Measurements from ENCODE around the gene SDS.

Gene SDS

DNA sequence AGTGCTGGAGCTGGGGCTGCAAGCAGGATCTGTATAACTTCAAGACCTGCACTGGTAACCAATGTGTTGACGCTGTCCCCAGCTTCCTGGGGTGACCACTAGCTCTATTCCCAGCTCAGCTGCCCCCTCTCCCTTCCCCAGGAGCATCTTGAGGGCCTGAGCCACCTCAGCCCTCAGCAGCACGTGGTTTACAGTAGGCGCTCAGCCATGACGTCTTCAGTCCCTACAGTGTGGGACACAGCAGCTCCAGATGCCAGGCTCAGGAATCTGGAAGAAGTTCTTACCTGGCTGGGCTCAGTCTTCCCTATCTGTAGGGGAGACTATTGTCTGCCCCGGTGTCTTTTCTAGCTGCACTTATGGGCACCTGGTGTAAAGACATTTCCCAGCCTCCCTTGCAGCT, 8.6 kb downstream of the SDS start:
- DNase-seq (ENCODE audit: low read depth, low spot score), result no peak
- TF ChIP-seq, protein P1, sequence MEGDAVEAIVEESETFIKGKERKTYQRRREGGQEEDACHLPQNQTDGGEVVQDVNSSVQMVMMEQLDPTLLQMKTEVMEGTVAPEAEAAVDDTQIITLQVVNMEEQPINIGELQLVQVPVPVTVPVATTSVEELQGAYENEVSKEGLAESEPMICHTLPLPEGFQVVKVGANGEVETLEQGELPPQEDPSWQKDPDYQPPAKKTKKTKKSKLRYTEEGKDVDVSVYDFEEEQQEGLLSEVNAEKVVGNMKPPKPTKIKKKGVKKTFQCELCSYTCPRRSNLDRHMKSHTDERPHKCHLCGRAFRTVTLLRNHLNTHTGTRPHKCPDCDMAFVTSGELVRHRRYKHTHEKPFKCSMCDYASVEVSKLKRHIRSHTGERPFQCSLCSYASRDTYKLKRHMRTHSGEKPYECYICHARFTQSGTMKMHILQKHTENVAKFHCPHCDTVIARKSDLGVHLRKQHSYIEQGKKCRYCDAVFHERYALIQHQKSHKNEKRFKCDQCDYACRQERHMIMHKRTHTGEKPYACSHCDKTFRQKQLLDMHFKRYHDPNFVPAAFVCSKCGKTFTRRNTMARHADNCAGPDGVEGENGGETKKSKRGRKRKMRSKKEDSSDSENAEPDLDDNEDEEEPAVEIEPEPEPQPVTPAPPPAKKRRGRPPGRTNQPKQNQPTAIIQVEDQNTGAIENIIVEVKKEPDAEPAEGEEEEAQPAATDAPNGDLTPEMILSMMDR (IDR thresholded peaks at IDR 0.05; ENCODE audit: low read depth, low read length), result no peak
- in situ Hi-C loops (cut with HindIII; ENCODE audit: low sequenced_read_pairs), result no loop called here
- H3K4me3 ChIP-seq (ENCODE audit: low read depth, low read length), result no peak overlapping the region

GRCh38 chr12:113393749-113394148, 9.9 kb downstream of the SDS start:
- in situ Hi-C loops (cut with HindIII; ENCODE audit: low sequenced_read_pairs), result no loop called here
- no peak for DNase-seq (ENCODE audit: low read depth, low spot score)
- TF ChIP-seq, protein P1 (IDR thresholded peaks at IDR 0.05; ENCODE audit: low read depth, low read length), result no peak
- H3K4me3 ChIP-seq (ENCODE audit: low read depth, low read length), result no peak overlapping the region

DNA sequence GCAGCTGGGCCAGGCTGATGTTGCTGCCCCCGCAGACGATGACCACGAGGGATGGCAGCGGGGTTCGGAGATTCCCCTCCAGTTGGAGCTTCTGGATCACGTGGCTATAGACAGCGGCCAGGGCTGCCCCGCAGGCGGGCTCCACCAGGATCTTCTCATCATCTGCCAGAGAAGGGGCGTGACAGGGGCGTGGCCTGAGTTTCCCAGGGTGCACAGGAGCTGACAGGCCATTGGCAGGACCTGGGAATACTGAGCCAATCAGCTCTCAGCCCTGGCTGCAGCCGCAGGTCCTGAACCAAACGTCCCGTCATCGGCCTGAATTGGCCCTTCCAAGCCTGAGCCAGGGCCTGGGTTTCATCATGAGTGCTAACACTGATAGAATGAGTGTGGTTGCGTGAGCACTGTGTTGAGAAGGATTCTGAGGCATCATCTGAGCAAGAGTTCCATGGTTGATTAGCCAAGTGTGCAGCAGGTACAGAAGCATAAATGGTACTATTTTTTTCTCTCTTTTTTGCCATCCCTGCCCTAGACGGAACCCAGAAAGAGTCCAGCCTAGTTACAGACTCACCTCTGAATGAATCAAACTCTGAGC, 10.6 kb downstream of the SDS start:
- TF ChIP-seq, protein P1 (IDR thresholded peaks at IDR 0.05; ENCODE audit: low read depth, low read length), result no peak
- no peak overlapping the region for H3K4me3 ChIP-seq (ENCODE audit: low read depth, low read length)
- DNase-seq (ENCODE audit: low read depth, low spot score), result no peak
- in situ Hi-C loops (cut with HindIII; ENCODE audit: low sequenced_read_pairs), result no loop called here

- TF ChIP-seq, protein P1 (IDR thresholded peaks at IDR 0.05; ENCODE audit: low read depth, low read length), result no peak
- in situ Hi-C loops (cut with HindIII; ENCODE audit: low sequenced_read_pairs), result no loop called here
- H3K4me3 ChIP-seq (ENCODE audit: low read depth, low read length), result no peak overlapping the region
- no peak for DNase-seq (ENCODE audit: low read depth, low spot score)
Observed at GRCh38 chr12:113392520-113392919, 11.2 kb downstream of the SDS start.

DNA sequence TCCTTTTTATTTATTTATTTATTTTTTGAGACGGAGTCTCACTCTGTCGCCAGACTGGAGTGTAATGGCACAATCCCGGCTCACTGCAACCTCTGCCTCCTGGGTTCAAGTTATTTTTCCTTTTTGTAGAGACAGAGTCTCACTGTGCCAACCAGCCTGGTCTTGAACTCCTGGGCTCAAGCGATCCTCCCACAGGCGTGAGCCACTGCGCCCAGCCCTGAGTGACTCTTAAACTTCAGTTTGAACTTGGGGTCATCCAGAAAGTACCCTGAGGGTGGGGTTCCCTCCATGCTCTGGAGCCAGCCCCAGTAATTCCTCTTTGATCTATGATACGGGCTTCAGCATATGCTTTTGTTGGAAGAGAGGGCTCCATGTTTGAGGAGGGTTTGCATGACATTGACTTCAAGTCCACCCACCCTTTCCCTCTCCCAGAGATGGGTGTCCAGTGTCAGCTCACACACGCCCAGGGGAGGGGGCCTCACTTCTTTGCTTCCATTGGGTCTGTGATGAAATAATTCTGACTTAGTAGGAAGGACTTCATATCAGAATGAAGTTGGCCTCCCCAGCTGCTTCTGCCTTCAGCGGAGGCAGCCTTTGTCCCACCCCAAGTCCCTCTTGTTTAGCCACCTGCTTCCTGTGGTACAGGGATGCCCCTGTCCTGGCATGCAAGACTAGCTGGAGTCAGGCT, 11.9 kb downstream of the SDS start:
- no peak for DNase-seq (ENCODE audit: low read depth, low spot score)
- in situ Hi-C loops (cut with HindIII; ENCODE audit: low sequenced_read_pairs), result no loop called here
- no peak overlapping the region for H3K4me3 ChIP-seq (ENCODE audit: low read depth, low read length)
- TF ChIP-seq, protein P1 (IDR thresholded peaks at IDR 0.05; ENCODE audit: low read depth, low read length), result no peak

GRCh38 chr12:113391145-113391544, 12.5 kb downstream of the SDS start:
- TF ChIP-seq, protein P1 (IDR thresholded peaks at IDR 0.05; ENCODE audit: low read depth, low read length), result no peak

More at GRCh38 chr12:113391145-113391544, 12.5 kb downstream of the SDS start:
- in situ Hi-C loops (cut with HindIII; ENCODE audit: low sequenced_read_pairs), result no loop called here
- no peak for DNase-seq (ENCODE audit: low read depth, low spot score)
- no peak overlapping the region for H3K4me3 ChIP-seq (ENCODE audit: low read depth, low read length)

Data from astrocyte of the spinal cord (primary cell).